Choroid plexus epithelial cell (primary cell): ENCODE results near the gene ARPIN.
"Not testable (repeated sequence)": the region's sequence is repeated elsewhere in the genome, so short reads cannot be mapped to it uniquely, and the experiment has no call there.

ENCODE experiments used
- DNase-seq: peaks from one replicate; pipeline ENCODE4 v3.0.0-alpha.2; 2010; ENCODE audit warnings: low read depth
- H3K4me3 ChIP-seq: 2 replicates; pipeline ENCODE4 v1.5.1; 2011; ENCODE audit warnings: low read depth, mild to moderate bottlenecking, control low read depth, low read length, moderate library complexity
- CTCF ChIP-seq: conservative IDR thresholded peaks from 2 replicates; pipeline ENCODE4 v1.5.1; 2011; ENCODE audit warnings: low read depth, mild to moderate bottlenecking, control low read depth, inconsistent platforms, low read length, moderate library complexity

ARPIN gene

GRCh38 chr15:89876396-89877082, 36.2 kb downstream of the ARPIN start:
- no peak overlapping the region for H3K4me3 ChIP-seq
- no peak for TF ChIP-seq CTCF
- no peak for DNase-seq

GRCh38 chr15:89875741-89876140, 37.0 kb downstream of the ARPIN start:
- DNase-seq = no peak
- TF ChIP-seq CTCF = no peak
- no peak overlapping the region for H3K4me3 ChIP-seq

GRCh38 chr15:89874926-89875564, 37.7 kb downstream of the ARPIN start:
- peak; percentile 83 for DNase-seq
- no peak overlapping the region for H3K4me3 ChIP-seq
- peak; percentile 97 for TF ChIP-seq CTCF

- H3K4me3 ChIP-seq = no peak overlapping the region
- no peak for TF ChIP-seq CTCF
These were observed 42.0 kb downstream of the ARPIN start for GRCh38 chr15:89870688-89871288.

GRCh38 chr15:89870006-89870405, 42.7 kb downstream of the ARPIN start:
- no peak overlapping the region for H3K4me3 ChIP-seq
- no peak for DNase-seq
- TF ChIP-seq CTCF = no peak

More at GRCh38 chr15:89870688-89871288, 42.0 kb downstream of the ARPIN start:
- no peak for DNase-seq

GRCh38 chr15:89869490-89869889, 43.3 kb downstream of the ARPIN start:
- H3K4me3 ChIP-seq = not testable (repeated sequence)

GRCh38 chr15:89864958-89865739, 47.6 kb downstream of the ARPIN start:
- no peak overlapping the region for H3K4me3 ChIP-seq
- no peak for DNase-seq
- TF ChIP-seq CTCF = peak; percentile 7

More at GRCh38 chr15:89869490-89869889, 43.3 kb downstream of the ARPIN start:
- DNase-seq = not testable (repeated sequence)
